HG02610 (cell line): Measurements from ENCODE around the gene OR1L1.

Source experiments
- ATAC-seq: cut with Tn5 transposase; IDR thresholded peaks from one replicate; pipeline ENCODE4 v1.9.1; 2021; ENCODE audit warnings: mild to moderate bottlenecking, moderate library complexity; ENCODE audit not compliant: unreplicated experiment

The OR1L1 gene, protein sequence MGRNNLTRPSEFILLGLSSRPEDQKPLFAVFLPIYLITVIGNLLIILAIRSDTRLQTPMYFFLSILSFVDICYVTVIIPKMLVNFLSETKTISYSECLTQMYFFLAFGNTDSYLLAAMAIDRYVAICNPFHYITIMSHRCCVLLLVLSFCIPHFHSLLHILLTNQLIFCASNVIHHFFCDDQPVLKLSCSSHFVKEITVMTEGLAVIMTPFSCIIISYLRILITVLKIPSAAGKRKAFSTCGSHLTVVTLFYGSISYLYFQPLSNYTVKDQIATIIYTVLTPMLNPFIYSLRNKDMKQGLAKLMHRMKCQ

DNA sequence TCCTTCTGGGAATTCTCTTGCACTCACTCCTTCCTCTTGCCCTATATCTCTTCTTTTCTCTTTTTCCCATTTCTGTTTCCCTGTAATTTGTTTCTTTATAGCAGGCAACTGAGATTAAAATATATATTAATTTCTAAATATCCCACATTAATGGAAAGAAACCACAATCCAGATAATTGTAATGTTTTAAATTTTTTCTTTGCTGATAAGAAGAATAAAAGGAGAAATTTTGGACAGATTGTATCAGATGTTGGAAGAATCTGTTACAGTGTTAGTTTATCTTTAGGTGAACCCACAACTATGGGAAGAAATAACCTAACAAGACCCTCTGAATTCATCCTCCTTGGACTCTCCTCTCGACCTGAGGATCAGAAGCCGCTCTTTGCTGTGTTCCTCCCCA, at the start of gene OR1L1:
Gene OR1L1 (plus strand): TSS at position 301 of the 400 bp plus-strand sequence. CDS start 0 bp downstream, at position 301.
- ATAC-seq, result no peak

DNA sequence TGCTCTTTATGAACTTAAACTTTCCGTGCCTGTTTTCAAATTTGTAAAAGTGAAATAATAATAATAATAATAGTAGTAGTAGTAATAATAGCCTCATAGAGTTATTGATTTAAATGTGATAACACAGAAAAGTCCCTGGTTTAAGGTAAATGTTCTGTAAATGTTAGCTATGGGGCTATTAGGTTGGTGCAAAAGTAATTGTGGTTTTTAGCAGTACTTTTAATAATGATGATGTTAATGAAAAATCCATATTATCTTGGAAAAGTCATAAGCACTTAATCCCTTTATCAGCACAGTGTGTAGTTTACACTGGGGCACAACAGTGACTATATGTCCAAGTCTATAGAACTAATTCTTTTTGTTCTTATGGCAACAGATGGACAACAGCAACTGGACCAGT, 47.2 kb upstream of the OR1L1 start, which contains the start of gene OR1Q1:
Gene OR1Q1 (plus strand): TSS at position 377 of the 400 bp plus-strand sequence. CDS start 0 bp downstream, at position 377.
- no peak for ATAC-seq

DNA sequence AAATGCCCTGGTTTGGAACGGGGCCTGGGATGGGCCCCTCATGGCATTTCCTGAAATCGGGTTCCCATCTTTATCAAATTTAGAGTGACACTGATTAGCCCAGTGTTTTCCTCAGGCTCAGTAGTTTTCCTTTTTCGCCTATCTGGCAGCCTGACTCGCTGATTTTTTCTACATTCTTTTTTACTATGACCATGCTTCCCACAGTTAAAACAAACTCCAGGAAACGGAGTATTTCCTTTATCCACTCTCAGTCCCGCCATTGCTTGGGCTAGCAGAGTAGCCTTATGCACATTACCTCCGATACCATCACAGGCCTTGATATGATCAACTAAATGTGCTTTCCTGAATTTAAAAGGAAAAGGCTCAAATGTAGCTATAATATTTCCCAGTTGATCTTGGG, 41.5 kb upstream of the OR1L1 start:
- ATAC-seq, result no peak

DNA sequence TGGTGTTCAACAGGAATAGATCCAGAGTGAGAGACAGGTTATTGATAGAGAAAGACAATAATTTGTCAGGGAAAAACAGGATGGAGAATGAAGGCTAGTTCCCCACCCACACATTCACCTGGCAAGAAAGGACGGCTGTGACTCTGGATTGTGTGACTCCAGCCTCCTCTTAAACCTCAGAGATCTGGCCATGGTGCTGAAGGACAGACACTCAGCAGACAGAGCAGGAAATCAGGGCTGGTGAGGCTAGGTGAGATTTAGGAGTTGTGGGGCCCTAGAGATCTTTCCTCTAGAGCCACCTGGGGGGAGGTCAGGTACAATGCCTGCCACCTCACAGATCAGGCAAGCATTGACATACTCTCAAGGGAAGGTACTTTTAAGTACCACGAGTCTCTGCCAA, 19.3 kb upstream of the OR1L1 start:
- ATAC-seq, result no peak

DNA sequence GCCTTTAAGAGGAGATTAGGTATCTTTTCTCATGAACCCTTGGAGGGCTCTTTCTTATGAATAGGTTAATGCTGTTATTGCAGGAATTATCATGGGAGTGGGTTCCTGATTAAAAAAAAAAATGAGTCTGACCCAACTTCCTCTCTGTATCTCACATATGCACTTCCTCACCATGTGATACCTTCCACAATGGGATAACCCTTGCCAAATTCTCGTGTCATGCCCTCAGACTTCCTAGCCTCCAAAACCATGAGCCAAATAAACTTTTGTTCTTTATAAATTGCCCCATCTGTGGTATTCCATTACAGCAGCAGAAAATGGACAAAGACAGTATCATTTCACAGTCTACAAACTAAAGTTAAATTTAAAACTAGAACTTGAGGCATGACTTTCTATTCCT, 5.1 kb upstream of the OR1L1 start:
- no peak for ATAC-seq

DNA sequence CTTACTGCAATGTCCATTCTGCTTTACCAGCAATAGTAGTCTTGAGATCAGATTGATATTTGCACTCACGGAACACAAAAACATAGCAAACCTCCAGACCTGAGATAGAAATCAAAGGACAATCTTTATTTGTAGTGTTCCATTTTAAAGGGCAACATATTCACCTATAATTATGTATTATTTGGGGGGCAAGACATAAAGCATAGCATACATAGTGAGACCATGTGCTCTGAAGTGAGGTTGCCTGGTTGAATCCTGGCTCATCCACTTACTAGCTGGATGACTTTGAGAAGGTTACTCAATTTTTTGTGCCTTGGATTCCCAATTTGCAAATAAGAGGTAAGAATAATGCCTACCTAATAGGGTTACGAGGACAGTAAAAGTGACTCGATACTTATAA, 4.0 kb upstream of the OR1L1 start, which contains the start of gene OR1B1:
Gene OR1B1 (minus strand): TSS at position 101 of the 400 bp plus-strand sequence.
- ATAC-seq, result no peak

DNA sequence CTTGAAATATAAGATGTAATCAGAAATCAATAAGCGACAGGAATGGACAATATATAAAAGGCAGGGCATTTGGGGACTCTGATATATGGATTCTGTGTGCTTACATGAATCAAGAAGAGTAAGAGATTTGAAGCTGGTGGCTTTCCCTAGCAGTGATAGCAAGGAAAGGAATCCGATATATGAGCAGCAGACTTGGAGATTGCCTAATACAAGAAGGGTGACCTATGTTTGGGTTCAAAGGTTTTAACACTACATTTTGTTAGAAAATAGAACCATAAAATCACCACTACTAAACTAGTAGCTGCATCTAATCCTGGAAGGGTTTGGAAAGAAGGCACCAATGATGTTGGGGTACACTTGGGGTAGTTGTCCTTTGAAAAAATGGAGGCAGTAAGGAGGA, 11.0 kb downstream of the OR1L1 start:
- no peak for ATAC-seq

DNA sequence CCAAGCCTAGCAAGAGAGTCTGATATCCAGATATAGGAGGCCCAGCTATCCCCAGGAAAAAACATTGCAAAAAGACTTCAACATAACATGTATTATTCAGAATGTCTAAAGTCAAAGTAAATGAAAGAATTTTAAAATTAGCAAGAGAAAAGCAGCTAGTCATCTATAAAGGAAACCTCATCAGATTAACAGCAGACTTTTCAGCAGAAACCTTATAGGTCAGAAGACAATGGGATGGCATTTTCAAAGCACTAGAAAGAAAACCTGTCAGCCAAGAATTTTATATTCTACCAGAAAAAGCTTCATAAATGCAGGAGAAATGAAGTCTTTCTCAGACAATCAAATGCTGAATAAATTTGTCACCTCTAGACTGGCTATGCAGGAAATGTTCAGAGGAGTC, 23.3 kb downstream of the OR1L1 start:
- no peak for ATAC-seq

DNA sequence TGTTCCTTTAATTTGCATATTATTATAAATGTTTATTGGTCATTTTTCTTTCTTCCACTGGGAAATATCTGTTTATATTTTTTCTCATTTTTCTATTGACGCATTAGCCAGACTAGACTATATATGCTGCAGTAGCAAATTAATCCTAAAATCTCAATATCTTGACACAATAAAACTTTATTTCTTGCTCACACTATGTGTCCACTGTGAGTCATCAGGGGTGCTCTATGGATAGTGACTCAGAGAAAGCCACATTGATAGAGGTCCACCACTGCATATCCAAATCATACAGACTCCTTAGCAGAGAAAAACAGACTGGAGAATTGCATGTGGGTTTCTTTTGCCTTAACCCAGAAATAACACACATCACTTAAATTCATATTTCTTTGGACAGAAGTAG, 34.2 kb downstream of the OR1L1 start:
- no peak for ATAC-seq
